HepG2 (cell line): ENCODE results near the gene GPSM1. TPM values are rescaled to one million over a fixed set of nuclear protein-coding genes. Genes with fewer than 3 reads are reported as not detected.
A peak's percentile ranks its signal among the peaks of the same experiment; 100 is the strongest.

Source experiments
- ARID2 ChIP-seq: sonication (generic); formaldehyde crosslinking; IDR thresholded peaks from 2 replicates; pipeline ENCODE4 v1.8.1; 2022; ENCODE audit warnings: mild to moderate bottlenecking, missing genetic modification reagents, borderline replicate concordance
- ATF7 ChIP-seq, 2 experiments: fragments of 450-650 bp in 1 of 2; sonication (generic) in 1 of 2; formaldehyde crosslinking in 1 of 2; IDR thresholded peaks; 2 replicates each; pipeline versions ENCODE4 v1.4.0 to v1.6.1; 2016 to 2020; ENCODE audit warnings: antibody characterized with exemption in 1 of 2, mild to moderate bottlenecking in 1 of 2, missing genetic modification reagents in 1 of 2
- ATRX ChIP-seq: sonication (generic); formaldehyde crosslinking; IDR thresholded peaks from 2 replicates; pipeline ENCODE4 v1.4.0; 2020; ENCODE audit warnings: missing genetic modification reagents, borderline replicate concordance
- BHLHE40 ChIP-seq: IDR thresholded peaks from 2 replicates; pipeline ENCODE4 v1.6.1; 2011; ENCODE audit warnings: low read length, improper control_type of control experiment
- CAMTA2 ChIP-seq: sonication (generic); formaldehyde crosslinking; IDR thresholded peaks from 2 replicates; pipeline ENCODE4 v1.4.0; 2020; ENCODE audit warnings: mild to moderate bottlenecking, missing genetic modification reagents, borderline replicate concordance
- CC2D1A ChIP-seq: sonication (generic); formaldehyde crosslinking; IDR thresholded peaks from 2 replicates; pipeline ENCODE4 v1.8.1; 2023; ENCODE audit warnings: mild to moderate bottlenecking, missing genetic modification reagents
- CHD2 ChIP-seq: IDR thresholded peaks from 2 replicates; pipeline ENCODE4 v1.6.1; 2011; ENCODE audit warnings: low read depth, low read length, improper control_type of control experiment
- FOXK1 ChIP-seq: sonication (generic); formaldehyde crosslinking; IDR thresholded peaks from 2 replicates; pipeline ENCODE4 v1.4.0; 2020; ENCODE audit warnings: low read depth, missing genetic modification reagents, borderline replicate concordance
- FOXO1 ChIP-seq: sonication (generic); formaldehyde crosslinking; IDR thresholded peaks from 2 replicates; pipeline ENCODE4 v1.4.0; 2020; ENCODE audit warnings: missing genetic modification reagents
- GPN1 ChIP-seq: sonication (generic); formaldehyde crosslinking; IDR thresholded peaks from 2 replicates; pipeline ENCODE4 v1.5.1; 2020; ENCODE audit warnings: missing genetic modification reagents, borderline replicate concordance
- GTF3A ChIP-seq: sonication (generic); formaldehyde crosslinking; conservative IDR thresholded peaks from 2 replicates; pipeline ENCODE4 v1.4.0; 2020; ENCODE audit warnings: mild to moderate bottlenecking, missing genetic modification reagents
- HNRNPL ChIP-seq: fragments of 200-400 bp; formaldehyde crosslinking; IDR thresholded peaks from 2 replicates; pipeline ENCODE4 v1.6.1; 2017; ENCODE audit warnings: mild to moderate bottlenecking, low read depth, low read length
- LCORL ChIP-seq, 2 experiments: fragments of 450-650 bp in 1 of 2; sonication (generic) in 1 of 2; formaldehyde crosslinking in 1 of 2; IDR thresholded peaks; 2 replicates each; pipeline versions ENCODE4 v1.5.0 to v1.6.1; 2017 to 2020; ENCODE audit warnings: antibody characterized with exemption in 1 of 2, missing genetic modification reagents in 1 of 2
- MAFF ChIP-seq: IDR thresholded peaks from 2 replicates; pipeline ENCODE4 v1.6.1; 2011; ENCODE audit warnings: low read depth, low read length, improper control_type of control experiment
- NFYC ChIP-seq: IDR thresholded peaks from 2 replicates; pipeline ENCODE4 v1.6.1; 2016; ENCODE audit warnings: missing genetic modification reagents, missing compliant biosample characterization
- NKX3-1 ChIP-seq: sonication (generic); formaldehyde crosslinking; IDR thresholded peaks from 2 replicates; pipeline ENCODE4 v1.5.0; 2020; ENCODE audit warnings: missing genetic modification reagents
- SNAPC2 ChIP-seq: sonication (generic); formaldehyde crosslinking; IDR thresholded peaks from 2 replicates; pipeline ENCODE4 v1.8.1; 2022; ENCODE audit warnings: mild to moderate bottlenecking, missing genetic modification reagents
- SP5 ChIP-seq: IDR thresholded peaks from 2 replicates; pipeline ENCODE4 v1.6.1; 2016; ENCODE audit warnings: low read depth, borderline replicate concordance
- TBL1XR1 ChIP-seq: fragments of 150-350 bp; IDR thresholded peaks from 2 replicates; pipeline ENCODE4 v1.6.1; 2014; ENCODE audit warnings: borderline replicate concordance, low read length; ENCODE audit not compliant: partially characterized antibody
- THAP11 ChIP-seq: IDR thresholded peaks from 2 replicates; pipeline ENCODE4 v1.6.1; 2016; ENCODE audit warnings: missing biosample characterization, missing genetic modification reagents
- ZBTB38 ChIP-seq: sonication (generic); formaldehyde crosslinking; IDR thresholded peaks from 2 replicates; pipeline ENCODE4 v1.5.1; 2020; ENCODE audit warnings: mild to moderate bottlenecking, missing genetic modification reagents
- ZFP36L2 ChIP-seq: sonication (generic); formaldehyde crosslinking; IDR thresholded peaks from 2 replicates; pipeline ENCODE4 v1.4.0; 2020; ENCODE audit warnings: missing genetic modification reagents
- ZFP82 ChIP-seq: sonication (generic); formaldehyde crosslinking; IDR thresholded peaks from 2 replicates; pipeline ENCODE4 v1.5.1; 2020; ENCODE audit warnings: mild to moderate bottlenecking, missing genetic modification reagents, borderline replicate concordance
- ZFX ChIP-seq: sonication (generic); formaldehyde crosslinking; IDR thresholded peaks from 2 replicates; pipeline ENCODE4 v1.4.0; 2020; ENCODE audit warnings: mild to moderate bottlenecking, low read depth, missing genetic modification reagents, moderate library complexity
- ZNF263 ChIP-seq: sonication (generic); formaldehyde crosslinking; IDR thresholded peaks from 2 replicates; pipeline ENCODE4 v1.4.0; 2020; ENCODE audit warnings: missing genetic modification reagents
- ZNF296 ChIP-seq: sonication (generic); formaldehyde crosslinking; conservative IDR thresholded peaks from 2 replicates; pipeline ENCODE4 v1.5.0; 2020; ENCODE audit warnings: mild to moderate bottlenecking, missing genetic modification reagents
- ZNF317 ChIP-seq: sonication (generic); formaldehyde crosslinking; IDR thresholded peaks from 2 replicates; pipeline ENCODE4 v1.5.0; 2020; ENCODE audit warnings: mild to moderate bottlenecking, missing genetic modification reagents
- ZNF337 ChIP-seq: sonication (generic); formaldehyde crosslinking; IDR thresholded peaks from 2 replicates; pipeline ENCODE4 v1.5.1; 2020; ENCODE audit warnings: missing genetic modification reagents, low read depth, mild to moderate bottlenecking, borderline replicate concordance
- ZNF343 ChIP-seq: sonication (generic); formaldehyde crosslinking; IDR thresholded peaks from 2 replicates; pipeline ENCODE4 v1.4.0; 2020; ENCODE audit warnings: mild to moderate bottlenecking, missing genetic modification reagents
- ZNF530 ChIP-seq: sonication (generic); formaldehyde crosslinking; IDR thresholded peaks from 2 replicates; pipeline ENCODE4 v1.5.0; 2020; ENCODE audit warnings: low read depth, mild to moderate bottlenecking, missing genetic modification reagents
- ZNF720 ChIP-seq: sonication (generic); formaldehyde crosslinking; IDR thresholded peaks from 2 replicates; pipeline ENCODE4 v1.4.0; 2020; ENCODE audit warnings: missing genetic modification reagents
- ZNF781 ChIP-seq: sonication (generic); formaldehyde crosslinking; IDR thresholded peaks from 2 replicates; pipeline ENCODE4 v1.5.1; 2020; ENCODE audit warnings: borderline replicate concordance, mild to moderate bottlenecking, missing genetic modification reagents; ENCODE audit errors: not compliant biosample characterization
- ZSCAN25 ChIP-seq: sonication (generic); formaldehyde crosslinking; IDR thresholded peaks from 2 replicates; pipeline ENCODE4 v1.8.0; 2022; ENCODE audit warnings: mild to moderate bottlenecking, missing genetic modification reagents
- polyA plus RNA-seq, 8 experiments: library from polyadenylated mRNA; depleted of rRNA in 3 of 8; stranded (reverse) in 7 of 8; unstranded in 1 of 8; fragments of >200 nt; fragmentation: Illumina TruSeq in 4 of 8; extraction: Trizol in 4 of 8; gene quantifications; 2 replicates each; pipeline versions ENCODE4 v1.2.1 to v1.2.3, GENCODE V29; 2011 to 2016; ENCODE audit warnings: low read depth in 4 of 8, missing spikeins in 1 of 8, mixed read lengths in 1 of 8; ENCODE audit not compliant: insufficient read depth in 1 of 8
- total RNA-seq, 5 experiments: library from RNA; depleted of rRNA; stranded (reverse); fragments of >200 nt; fragmentation: Illumina TruSeq; extraction: Trizol; gene quantifications; 2 replicates each; pipeline ENCODE4 v1.2.3, GENCODE V29; 2016; ENCODE audit warnings: low read depth in 1 of 5

GPSM1 gene
- total and polyA plus RNA-seq, 2 of the 13 experiments (the other 11 are each of a cell fraction or from before 2014, with no cell fraction given), result 1.0 to 2.4 TPM

- no peak; the same call in 1 of the 2 replicates for TF ChIP-seq ZNF296 (CRISPR knock-in tag)
- no peak for TF ChIP-seq ZFP36L2 (CRISPR knock-in tag)
- no peak for TF ChIP-seq NFYC (CRISPR knock-in tag)
- TF ChIP-seq HNRNPL, result peak; percentile 91; the same call in 1 of the 2 replicates
- no peak for TF ChIP-seq ZNF530 (CRISPR knock-in tag)
- no peak for TF ChIP-seq LCORL (IDR thresholded peaks at IDR 0.05)
- TF ChIP-seq LCORL (CRISPR knock-in tag; IDR thresholded peaks at IDR 0.05), result no peak
- no peak for TF ChIP-seq ZNF337 (CRISPR knock-in tag)
- no peak for TF ChIP-seq ZFP82 (CRISPR knock-in tag)
- no peak for TF ChIP-seq ATRX (CRISPR knock-in tag)
- TF ChIP-seq GPN1 (CRISPR knock-in tag), result no peak
- TF ChIP-seq CHD2, result no peak
- TF ChIP-seq CAMTA2 (CRISPR knock-in tag), result peak; percentile 59; the same call in 1 of the 2 replicates
- TF ChIP-seq ATF7 (IDR thresholded peaks at IDR 0.05), result no peak
- no peak for TF ChIP-seq ATF7 (CRISPR knock-in tag; IDR thresholded peaks at IDR 0.05)
- no peak; the same call in 1 of the 2 replicates for TF ChIP-seq ZBTB38
- no peak for TF ChIP-seq ZNF343 (CRISPR knock-in tag)
- no peak for TF ChIP-seq ZNF781 (CRISPR knock-in tag)
- peak; percentile 76; the same call in 1 of the 2 replicates for TF ChIP-seq SP5
- no peak for TF ChIP-seq TBL1XR1
- no peak for TF ChIP-seq MAFF
- TF ChIP-seq BHLHE40, result 0 out of 2 replicates have a peak, but pooled peaks have one; percentile 3
- TF ChIP-seq ARID2, result no peak
- peak; percentile 51; the same call in 1 of the 2 replicates for TF ChIP-seq ZFX
- peak; percentile 43 for TF ChIP-seq THAP11 (CRISPR knock-in tag)
- TF ChIP-seq ZNF317 (CRISPR knock-in tag), result no peak
- TF ChIP-seq FOXO1 (CRISPR knock-in tag), result 0 out of 2 replicates have a peak, but pooled peaks have one; percentile 15
- TF ChIP-seq GTF3A, result no peak
- TF ChIP-seq ZSCAN25 (CRISPR knock-in tag), result no peak
- TF ChIP-seq ZNF263, result no peak
- TF ChIP-seq NKX3-1 (CRISPR knock-in tag), result no peak
- no peak for TF ChIP-seq SNAPC2 (CRISPR knock-in tag)
- TF ChIP-seq FOXK1, result peak; percentile 42; the same call in 1 of the 2 replicates
- no peak for TF ChIP-seq ZNF720 (CRISPR knock-in tag)
- TF ChIP-seq CC2D1A (CRISPR knock-in tag), result no peak
These were observed 30.2 kb upstream of the GPSM1 start (continued) for GRCh38 chr9:136297016-136297691.
